Fibroblast of gingiva (primary cell): ENCODE results near the gene OCA2.

ENCODE experiments used
- DNase-seq: peaks from one replicate; pipeline ENCODE4 v3.0.0-alpha.2; 2011; ENCODE audit warnings: low read depth

Gene OCA2

DNA sequence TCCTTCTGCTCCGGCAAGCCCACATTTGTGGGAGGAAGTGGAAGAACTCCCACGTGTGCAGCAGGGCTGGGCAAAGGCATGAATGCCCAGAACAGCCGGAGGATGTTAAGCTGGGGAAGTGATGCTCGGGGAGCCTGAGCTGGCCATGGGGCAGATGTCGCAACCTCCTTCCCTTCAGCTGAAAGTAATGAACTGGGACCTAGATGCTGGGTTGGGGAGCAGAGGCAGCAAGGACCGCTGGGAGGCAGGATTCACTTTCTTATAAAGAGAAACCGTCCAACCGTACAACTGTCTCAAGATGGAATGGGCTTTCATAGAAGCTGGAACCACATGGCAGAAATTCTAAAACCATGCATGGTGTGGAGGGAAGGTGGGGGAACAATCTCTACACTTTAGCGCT, 290.9 kb downstream of the OCA2 start:
- no peak for DNase-seq

DNA sequence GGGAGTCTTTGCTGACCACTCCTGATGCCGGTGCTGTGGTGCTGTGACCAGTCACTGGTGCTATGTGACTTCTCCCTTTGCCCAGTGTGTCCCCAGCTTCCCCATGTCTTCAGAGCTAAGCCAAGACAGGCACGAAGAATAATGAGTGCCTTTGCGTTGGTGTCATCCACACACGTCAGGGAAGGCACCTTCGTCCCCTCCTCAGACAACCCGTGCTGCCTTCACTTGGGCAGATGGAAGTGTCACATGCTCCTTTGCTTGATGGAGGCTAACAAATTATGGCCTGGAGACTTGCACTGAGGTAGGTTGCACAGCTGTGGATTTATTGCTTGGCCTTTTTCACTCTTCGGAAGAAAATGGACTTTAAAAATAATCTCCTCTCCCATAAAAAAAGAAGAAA, 291.8 kb downstream of the OCA2 start:
- DNase-seq: no peak

DNA sequence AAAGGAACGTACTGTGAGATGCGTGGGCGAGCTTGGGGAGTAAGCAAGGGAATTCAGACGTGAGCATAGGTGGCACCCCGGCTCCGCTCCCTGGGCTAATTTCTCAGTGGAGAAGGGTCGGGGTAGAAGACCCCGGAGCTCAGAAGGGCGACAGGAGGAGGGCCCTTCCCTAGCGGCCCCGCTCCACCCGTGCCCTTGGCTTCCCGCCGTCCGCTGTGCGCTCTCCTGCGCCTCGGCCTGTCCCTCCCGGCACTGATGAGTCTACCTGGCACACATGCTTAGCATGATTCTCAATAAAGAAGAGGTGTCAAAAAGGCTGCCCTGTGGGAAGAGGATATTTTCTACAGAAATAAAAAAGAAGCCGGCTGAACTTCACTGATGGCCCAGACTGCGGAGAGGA, 292.7 kb downstream of the OCA2 start:
- no peak for DNase-seq

DNA sequence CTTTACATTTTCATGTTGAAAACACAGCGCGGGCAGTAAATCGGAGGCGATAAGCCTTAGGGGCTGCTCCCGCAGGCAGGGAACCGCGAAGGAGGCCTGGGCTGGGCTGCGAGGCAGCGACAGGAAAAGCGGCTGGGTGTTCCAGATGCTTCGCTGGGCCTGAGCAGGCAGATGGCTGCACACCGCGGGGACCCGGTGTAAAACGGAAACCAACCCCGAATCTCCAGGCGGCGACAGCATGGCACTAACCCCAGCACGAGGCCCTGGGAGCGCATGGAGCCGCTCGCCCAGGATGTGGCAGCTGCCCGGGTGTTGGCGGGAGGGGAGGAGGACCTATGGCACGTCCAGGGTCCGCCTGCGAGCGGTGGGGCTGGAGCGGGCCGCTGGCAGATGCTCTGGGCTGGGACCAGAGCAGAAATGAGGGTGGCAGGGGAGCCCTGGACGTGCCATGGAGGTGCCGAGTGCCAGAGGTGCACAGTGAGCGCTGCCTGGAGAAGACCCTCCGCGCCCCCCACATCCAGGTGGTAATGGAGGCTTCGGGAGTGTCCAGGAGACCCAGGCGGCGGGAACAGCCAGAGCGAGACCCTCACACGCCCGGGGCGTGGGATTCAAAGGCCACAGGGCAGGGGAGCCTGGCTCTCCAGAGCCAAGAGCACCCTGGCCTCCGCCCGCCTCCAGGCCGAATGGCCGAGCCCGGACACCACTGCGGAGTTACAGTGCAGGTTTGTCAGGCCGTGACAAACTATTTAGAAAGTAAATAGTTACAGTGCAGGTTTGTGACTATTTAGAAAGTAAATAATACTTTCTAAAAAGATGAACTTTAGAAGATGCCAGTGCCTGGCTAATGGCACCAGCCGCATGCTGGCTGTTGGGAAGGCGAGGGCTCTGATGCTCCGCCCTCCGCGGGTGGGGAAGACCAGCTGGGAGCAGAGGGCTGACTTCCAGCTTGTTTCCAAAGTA, 293.6 kb downstream of the OCA2 start:
- no peak for DNase-seq

DNA sequence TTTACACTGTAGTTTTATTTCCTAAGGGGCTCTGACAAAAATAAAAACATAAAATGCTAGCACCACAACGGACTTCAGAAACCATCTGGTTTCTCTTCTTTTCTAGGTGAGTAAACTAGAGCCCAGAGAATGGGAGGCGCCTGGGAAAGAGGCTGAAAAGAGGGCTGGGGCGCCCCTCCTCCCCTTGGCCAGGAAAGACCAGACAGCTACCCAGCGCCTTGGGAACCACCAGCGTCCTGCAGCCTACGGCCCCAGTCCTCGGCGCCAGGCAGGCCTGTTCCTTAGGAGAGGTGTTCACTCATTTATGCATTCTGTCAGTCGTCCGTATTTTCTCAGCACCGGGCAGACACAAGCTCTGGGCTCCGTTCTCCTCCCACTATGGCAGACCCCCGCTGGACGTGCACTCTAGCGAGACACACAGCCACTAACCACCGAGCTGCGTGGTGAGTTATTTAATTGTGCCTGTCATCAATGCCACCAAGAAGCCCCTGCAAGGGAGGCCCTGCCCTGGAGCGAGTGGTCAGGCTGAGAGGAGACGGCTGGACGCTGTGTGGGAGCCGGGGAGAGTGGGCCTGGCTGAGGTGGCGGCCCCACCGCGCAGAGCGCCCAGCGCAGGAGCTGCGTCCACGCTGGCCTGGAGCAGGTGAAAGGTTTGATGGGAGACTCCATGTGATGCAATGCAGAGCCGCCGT, 294.4 kb downstream of the OCA2 start:
- no peak for DNase-seq

DNA sequence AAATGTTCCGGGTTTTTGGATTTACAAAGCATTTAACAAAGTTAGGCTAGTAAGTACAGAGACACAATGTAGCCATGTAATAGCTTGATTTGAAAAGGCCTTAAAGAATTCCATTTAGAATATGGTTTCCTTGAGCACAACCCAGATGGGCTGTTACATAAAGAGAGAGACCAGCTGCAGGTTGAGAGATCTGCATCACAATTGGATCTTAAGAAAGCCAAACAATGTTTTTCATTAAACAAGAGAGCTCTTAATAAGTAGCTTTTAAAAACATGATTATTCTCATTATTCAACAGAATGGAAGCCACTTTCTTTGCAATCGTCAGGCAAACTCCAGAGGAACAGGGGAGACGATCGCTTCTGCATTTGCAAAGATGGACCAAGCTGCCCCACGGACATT, 300.3 kb downstream of the OCA2 start:
- no peak for DNase-seq

GRCh38 chr15:27797765-27798164, 301.4 kb downstream of the OCA2 start:
- DNase-seq: no peak

DNA sequence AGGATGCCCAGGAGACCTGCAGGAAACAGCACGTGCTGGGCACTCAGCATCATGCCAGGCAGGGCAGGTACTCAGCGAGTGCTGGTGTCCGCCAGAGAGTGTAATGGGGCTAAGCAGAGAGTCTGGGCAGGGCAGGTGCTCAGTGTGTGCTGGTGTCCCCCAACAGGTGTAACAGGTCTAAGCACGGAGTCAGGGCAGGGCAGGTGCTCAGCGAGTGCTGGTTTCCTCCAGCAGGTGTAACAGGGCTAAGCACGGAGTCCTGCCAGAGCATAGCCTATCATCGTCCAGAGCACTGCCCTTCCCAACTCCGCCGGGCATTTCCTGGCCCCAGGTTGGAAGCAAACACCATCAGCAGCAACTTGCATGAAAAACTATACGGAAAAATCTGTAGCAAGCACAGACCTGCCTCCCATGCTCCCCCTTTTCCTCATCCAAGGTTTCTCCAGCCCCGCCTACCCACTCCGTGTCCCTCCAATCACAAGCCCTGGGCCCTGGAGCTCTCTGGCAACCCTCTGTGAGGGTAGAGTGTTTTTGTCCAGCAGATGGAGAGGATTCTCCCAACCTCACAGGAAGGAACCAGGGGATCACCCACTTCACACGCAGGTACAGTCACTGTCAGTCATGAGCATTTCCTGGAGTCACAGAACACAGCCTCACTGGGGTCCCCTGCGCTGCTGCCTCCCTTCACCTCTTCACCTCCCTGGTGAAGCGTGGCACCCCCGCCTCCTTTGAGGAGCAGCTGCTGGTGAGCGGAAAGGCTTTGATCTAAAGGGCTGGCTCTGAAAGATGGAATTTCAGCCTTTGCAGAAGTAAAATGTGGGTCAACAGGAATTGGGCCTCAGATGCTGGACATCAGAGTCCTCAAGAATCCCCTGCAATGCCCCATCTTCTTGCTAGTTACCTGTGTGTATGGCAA, 302.5 kb downstream of the OCA2 start:
- no peak for DNase-seq

- no peak for DNase-seq
These were observed 306.3 kb downstream of the OCA2 start for GRCh38 chr15:27792756-27793264.

DNA sequence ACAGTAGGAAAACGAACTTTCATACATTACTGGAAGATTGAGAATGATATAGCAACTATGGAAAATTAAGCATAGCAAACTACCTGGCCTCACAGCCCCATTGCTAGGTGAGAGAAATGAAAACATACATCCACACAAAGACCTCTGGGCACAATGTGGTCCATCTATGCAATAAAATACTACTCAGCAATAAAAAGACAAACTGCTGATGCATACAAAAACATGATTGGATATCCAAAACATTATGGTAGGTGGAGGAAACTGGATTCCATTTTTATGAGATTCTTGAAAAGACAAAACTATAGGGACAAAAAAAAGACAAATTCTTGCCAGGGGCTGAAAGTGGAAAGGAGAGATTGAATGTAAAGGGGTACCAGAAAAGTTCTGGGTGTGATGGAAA, 308.8 kb downstream of the OCA2 start:
- DNase-seq: no peak

GRCh38 chr15:27787931-27788330, 311.2 kb downstream of the OCA2 start:
- DNase-seq: no peak

- no peak for DNase-seq
These were observed 315.0 kb downstream of the OCA2 start for GRCh38 chr15:27784107-27784506.

GRCh38 chr15:27783678-27784077, 315.4 kb downstream of the OCA2 start:
- DNase-seq: no peak

DNA sequence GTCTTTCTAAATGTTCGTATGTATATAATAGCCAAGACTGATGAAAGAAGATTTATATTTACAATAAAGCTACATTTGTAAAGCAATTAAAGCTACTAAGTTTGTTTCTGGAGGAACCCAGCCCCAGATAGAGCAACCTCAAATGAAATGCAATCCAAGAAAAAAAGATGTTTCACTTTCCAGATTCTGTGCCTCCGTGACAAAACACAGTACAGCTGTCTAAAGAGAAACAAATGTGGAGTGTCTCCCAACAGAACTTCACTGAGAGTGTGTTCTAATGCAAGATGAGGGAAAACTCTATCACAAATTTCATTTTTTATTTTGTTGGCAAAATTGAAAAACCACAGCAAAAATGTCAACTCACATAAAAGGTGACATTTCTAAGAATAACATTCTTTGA, 317.0 kb downstream of the OCA2 start:
- DNase-seq: no peak

DNA sequence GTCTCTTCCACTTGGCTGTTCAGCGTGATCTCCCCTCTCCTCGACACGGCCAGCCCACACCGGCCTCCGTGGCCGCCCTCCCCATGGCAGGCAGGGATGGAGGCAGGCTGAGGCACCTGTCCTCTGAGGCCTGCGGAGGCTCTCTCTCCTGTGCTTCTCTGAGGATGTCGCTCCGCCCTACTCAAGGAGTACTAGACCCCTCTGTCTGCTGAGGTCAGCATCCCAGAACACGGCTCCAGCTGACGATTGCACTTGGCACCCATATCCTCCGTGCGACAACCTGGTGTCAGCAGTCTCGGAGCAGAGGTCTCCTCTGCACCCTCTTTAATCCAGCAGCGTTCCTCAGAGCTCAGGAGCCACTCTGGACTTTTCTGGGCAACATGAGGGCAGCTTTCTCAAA, 322.6 kb downstream of the OCA2 start:
- no peak for DNase-seq

DNA sequence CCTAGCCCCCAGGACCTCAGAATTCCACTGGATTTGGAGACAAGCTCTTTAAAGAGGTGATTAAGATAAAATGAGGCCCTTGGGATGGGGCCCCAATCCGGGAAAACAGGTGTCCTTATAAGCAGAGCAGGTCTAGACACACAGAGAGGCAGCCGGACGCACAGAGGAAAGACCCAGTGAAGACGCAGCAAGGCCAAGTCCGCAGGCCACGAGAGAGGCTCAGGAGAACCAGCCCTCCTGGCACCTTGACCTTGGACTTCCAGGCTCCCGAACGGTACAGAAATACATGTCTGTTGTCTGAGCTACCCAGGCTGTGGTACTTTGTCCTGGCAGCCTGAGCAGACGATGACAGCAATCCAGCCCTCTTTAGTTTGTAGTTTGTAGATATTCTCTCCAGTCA, 324.5 kb downstream of the OCA2 start:
- no peak for DNase-seq

GRCh38 chr15:27774191-27774590, 324.9 kb downstream of the OCA2 start:
- no peak for DNase-seq

DNA sequence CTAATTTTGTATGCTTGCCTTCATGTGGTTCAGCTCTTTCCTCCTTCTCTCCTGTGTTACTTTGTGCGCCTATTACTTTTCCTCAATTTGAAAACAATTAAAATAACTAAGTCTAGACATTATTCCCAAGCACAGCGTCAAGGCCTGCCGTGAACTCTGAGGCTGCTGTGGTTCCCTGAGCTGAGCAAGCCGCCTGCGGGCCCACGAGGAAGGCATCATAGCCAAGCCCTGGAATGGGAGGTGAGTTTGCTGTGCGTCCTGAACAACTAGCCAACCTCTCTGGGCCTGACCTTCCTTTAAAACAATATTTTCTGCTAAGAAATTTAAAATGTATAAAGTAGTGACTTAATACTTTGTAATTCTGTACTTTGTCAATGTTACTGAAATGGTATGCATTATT, 327.2 kb downstream of the OCA2 start:
- DNase-seq: no peak

- DNase-seq: no peak
These were observed 328.2 kb downstream of the OCA2 start for GRCh38 chr15:27770769-27771554.

- no peak for DNase-seq
These were observed 329.0 kb downstream of the OCA2 start for GRCh38 chr15:27770086-27770607.

DNA sequence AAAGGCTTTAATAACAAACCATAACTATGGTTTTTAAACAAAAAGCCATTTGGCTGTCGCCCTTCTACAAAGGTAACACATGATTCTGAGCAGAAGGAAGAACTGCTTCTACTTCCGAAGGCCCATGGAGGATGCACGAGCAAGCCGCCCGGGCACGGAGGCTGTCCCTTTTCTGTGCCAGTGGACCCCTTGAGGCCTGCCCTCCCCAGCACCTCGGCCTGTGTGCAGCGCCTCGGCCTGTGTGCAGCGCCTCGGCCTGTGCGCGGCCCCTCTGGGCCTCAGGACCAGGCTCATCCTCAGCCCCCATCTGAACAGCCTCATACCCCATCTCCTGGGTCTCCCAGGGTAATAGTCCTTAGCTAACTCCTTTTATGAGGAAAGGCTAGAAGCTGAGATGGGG, 329.5 kb downstream of the OCA2 start:
- DNase-seq: no peak
